NCI-H748 treated with DMSO at 0.1 percent for 48 hours (cell line): ENCODE data around the gene CYP26B1.

Experiments used
- DNase-seq: peaks from one replicate; lab custom pipeline; 2025; lab: John Stamatoyannopoulos, UW

The CYP26B1 gene

DNA sequence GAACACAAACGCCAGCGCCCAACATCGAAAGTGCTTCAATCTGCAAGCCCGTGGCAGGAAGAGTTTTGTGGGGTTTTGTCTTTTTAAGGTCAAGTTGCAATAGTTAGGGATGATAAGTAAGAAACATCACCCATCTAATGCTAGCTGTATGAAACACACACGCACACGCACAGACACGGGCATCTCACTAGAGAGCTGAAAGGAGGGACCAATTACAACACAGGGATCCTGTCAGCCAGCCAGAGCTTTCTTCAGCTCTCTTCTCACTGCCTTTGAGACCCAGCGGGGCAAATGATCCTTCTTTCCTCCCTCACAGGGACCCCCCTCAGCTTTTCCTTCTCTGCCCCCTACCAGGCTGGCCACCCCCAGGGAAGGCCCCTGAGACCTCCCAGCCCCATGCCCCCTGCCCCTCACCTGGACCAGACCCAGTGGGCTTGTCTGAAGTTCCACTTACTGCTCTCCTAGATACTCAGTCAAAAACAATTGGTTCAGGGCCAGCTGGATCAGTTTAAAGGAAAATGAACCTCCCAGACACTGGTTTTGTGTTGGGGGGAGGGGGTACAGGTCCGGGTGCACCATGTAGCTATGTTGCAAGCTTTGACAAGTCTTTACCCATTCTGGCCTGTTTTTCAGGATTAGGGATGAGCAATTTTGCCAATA lies 17.9 kb downstream of the CYP26B1 start:
- no peak for DNase-seq

DNA sequence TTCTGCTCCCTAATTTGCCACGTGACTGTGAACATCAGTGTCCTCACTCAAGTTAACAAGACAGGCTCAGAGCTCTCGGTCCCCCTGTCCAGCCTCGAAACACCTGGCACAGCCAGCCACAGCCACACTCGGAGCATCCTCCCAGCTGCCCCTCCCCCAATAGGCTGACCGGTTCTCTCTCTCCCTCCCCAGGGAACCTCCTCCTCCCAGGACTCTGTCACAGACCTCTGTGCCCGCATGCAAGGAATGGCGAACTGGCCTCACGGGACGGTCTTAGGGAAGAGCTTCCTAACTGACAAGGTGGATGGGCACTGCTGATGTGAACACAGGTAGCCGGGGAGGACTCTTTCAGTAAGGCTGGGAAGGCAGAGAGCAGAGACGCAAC lies 18.8 kb downstream of the CYP26B1 start:
- no peak for DNase-seq

DNA sequence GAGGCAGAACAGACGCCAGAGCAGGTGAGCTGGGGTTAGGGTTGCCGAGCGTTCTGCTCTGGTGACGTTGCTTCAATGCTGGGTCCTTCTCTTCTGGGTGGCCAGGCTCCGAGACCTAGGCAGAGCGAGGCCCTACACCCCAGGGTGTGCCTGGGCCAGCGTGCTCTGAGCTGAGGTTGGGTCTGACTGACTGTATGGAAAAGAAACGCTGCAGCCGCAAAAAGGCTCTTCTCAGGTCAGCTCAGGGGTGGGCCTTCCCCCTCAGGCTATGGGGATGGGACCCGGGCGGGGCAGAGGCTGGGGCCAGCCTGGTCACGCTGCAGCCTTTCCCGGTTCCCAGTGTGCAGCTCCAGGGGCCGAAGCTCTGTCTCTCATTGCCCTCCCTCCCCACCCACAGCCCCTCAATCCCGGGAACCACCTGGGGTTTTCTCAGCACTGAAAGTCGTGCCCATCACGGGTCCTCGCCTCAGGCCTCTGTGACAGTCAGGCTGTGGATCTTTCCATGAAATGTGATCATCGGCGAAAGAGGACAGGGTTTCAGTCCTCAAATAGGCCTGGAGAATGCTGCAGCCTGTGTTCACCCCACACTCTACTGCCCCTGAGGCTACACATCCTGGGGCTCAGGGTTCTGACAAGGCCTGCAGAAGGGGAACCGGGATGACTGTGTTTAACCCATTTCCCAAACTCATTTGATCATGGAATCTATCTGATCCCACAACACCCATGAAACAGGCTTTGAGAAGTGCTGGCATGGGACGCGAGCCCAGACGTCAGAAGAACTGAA lies 19.4 kb downstream of the CYP26B1 start:
- DNase-seq: no peak

DNA sequence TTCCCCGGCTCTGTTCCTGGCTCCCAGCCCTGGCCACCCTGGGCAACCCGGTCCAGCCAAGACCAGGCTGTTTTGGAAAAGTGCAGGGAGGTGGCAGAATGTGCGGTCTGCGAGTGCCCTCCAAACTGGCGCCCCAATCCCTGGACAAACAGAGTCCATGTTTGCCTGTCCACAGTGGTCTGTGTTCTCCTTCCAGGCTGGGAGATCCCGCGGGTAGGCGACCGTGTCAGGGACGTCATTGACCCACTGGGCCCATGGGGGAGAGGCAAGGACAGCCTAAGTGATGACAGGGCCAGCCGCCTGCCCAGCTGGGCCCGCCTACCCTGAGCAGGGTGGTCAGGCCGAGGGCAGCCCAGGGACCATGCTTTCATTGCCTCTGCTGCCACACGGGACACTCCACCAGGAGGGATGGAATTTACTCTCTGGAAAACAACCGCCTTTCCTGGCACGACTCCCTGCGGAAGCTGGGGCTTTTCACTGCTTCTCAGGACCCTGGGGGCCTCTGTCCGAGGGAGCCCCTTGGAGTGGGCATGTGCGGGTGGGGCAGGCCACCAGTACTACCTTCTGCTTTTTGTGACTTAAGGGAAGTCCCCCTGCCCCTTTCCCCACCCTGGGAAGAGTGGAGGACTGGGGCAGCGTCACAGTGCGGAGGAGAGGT lies 20.1 kb downstream of the CYP26B1 start:
- no peak for DNase-seq

DNA sequence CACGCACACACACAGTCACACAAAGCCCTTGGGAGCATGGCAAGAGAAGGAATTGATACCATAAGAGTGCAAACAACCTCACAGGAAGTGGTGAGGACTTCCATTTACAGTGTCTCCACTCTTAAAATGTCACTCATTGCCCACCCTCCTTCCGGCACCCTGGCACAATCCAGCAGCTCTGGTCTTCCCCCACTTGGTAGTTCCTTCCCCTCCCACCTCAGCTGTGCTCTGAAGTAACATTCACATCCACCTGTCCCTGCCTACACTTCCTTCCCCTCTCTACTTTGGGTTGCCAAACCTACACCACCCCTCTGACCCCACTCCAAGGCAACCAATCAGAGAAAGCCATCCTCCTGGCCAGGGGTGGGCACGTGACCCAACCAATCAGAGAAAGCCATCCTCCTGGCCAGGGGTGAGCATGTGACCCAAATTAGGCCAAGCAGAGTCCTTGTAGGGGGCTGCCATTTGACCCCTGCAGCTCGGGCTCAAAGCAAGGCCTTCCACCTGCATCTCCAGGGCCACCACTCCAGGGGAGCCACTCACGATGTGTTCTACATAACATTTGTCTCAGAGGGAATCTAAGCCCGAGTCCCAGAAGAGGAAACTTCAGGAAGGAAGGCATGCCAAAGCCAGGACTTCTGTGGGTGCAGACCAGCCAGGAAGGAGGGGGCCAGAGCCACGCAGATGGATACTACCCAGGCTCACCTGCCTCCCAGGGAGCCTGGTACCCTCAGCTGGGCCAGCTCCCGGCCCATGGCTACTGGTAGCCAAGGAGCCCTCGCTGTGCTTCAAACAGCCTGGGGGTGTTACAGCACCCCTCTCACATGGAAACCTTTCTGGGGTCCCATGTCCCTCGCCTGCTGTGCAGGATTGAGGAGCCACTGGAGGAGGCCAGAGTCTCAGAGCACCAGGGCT lies 21.2 kb downstream of the CYP26B1 start:
- no peak for DNase-seq

DNA sequence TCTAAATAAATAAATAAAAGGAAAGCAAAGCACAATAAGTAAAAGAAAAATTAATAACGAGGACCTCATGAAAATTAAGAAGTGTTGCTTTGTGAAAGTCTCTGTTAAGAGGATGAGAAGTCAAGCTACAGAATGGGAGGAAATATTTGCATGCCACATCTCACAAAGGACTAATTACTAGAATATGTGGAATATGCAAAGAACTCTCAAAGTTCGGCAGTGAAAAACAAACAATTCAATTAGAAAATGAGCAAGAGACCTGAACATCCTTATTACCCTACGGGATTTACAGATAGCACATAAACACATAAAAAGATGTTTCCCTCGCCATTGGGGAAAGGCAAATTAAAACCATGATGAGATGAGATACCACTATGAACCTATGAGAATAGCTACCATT lies 23.3 kb downstream of the CYP26B1 start:
- no peak for DNase-seq

DNA sequence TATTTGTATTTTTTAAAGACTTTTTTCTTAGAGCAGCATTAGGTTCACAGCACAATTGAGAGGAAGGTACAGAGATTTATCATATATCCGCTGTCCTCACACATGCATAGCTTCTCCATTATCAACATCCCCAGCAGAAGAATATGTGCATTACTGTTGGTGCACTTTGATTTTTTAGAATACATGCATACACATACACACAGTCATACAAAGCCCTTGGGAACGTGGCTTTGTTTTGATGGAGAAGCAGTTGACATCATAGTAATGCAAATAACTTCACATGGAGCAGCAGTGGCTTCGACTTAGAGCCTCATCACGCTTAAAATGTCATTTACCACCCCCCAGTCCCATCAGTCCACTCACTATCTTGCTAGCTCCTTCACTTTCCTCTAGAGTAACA lies 26.5 kb downstream of the CYP26B1 start:
- DNase-seq: no peak

DNA sequence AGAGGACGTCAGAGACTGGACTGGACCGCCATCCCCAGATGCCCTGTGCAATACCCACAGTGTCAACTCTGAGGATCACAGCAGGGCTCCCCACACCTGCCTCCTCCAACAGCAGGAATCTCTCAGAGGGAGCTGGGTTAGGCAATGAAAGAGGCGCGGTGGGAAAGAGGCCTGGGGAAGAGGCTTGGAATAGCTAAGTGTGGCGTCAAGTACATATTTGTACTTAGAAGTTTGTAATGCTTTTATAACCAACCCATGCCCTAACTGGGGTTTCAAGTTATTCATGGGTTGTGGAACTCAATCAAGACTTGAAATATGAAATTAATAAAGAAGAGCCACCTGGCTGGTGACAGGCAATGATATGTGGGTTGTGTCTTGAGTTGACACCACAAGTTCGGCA lies 28.7 kb downstream of the CYP26B1 start:
- DNase-seq: no peak

DNA sequence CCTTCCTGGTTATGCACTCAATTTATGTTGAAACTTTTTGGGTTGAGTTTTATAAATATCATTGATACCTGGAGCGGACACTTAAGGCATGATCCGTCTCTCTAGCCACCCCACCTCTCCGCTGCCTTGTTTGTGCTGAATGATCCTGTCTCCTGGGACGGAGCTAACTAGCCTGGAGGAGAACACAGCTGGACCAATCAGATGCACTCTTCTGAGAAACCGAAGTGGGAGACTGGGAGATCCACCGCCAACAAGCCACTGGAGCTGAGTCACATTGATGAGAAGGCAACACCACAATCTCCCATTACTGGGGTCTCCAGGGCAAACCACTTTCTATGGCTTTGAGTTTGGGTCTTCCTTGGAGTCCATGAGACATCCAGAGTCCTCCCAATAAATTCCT lies 29.3 kb downstream of the CYP26B1 start:
- DNase-seq: no peak

DNA sequence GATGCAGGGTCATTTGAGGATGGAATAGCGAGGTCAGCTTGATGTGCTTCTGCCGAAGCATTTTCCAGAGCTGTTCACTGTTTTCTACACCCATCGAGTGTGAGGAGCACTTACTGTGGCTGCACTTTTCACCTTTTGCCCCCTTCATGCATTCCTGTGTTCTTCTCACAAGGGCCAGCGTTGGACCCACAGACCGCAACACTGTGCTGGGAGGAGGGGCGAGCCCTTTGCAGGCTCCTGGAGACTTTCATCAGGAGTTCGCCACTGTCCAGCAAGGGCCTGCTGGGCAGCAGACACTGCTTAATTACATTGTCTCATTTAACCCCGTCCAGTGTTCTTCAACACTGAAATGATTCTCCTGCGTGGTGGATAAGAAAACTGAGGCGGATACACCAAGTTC lies 29.9 kb downstream of the CYP26B1 start:
- DNase-seq: no peak

DNA sequence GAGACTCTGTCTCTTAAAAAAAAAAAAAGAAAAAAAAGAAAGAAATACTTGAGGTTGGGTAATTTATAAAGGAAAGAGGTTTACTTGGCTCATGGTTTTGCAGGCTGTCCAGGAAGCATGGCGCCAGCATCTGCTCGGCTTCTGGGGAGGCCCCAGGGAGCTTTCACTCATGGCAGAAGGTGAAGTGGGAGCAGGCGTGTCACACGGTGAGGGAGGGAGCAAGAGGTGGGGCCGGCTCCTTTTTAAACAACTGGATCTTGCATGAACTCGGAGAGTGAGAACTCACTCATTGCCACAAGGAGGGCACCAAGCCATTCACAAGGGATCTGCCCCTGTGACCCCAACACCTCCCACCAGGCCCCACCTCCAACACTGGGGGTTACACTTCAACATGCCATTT lies 30.6 kb downstream of the CYP26B1 start:
- DNase-seq: no peak

DNA sequence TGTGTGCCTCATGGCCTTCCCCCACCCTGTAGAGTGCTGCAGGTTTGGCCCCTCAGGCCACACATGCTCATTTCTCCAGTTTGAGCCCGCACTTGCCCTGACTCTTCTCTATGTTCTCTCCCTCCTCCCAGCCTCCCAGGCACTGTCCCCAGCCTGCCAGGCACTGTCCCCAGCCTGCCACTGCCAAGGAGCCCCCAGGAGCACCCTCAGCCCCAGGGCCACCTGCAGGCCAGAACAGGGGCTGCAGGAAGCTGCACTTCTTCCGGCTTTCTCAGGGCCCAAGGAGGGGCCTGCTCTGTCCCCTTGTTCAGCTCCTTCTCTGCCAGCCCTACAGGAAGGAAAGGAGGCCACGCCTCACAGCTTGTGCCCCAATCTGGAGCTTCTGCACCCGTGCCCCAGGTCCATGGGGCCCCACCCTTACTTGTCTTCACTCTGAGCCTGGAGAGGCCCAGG lies 31.6 kb downstream of the CYP26B1 start:
- DNase-seq: no peak

DNA sequence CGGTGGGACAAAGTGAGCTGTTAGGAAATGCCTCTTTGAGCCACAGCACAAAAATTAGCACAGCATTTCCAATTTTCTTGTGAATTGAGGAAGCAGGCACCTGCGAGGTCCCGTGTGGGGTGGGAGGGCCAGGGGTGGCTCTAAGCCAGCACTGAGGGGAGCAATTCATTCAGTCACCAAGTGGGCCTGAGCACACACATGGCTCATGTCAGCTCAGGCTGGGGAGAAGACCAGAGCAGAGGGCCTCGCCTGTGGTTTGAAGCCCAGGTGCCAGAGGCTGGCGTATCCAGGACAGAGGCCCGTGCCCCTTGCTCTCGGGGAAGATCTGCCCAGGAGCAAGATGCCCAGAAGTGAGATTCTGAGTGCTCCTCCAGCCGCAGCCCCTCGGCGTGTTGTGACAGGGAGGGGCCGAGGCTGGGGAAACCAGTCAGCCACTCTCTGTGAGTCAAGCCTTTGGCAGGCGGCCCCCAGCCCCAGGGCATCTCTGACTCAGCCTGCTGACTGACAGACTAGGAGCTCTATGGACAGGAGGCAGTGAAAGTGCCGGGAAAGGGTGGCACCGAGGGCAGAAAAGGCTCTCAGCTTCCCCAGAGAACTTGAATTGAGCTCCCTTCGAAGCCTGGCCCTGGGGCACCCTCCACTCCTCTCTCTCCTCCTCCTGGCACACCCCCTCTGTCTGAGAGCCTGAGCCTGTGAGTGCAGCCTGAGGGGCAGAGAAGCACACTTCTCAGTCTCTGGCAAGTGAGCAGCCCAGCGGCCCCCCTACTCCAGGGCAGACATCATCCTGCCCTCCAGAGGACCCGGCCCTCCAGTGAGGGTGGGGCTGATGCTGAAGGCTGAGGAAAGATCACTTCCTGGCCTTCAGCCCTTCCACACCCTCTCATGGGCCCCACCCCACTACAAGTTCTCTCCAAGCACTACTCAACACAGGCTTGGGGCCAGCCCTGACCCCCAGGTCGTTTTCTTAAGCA lies 32.3 kb downstream of the CYP26B1 start:
- DNase-seq: no peak

DNA sequence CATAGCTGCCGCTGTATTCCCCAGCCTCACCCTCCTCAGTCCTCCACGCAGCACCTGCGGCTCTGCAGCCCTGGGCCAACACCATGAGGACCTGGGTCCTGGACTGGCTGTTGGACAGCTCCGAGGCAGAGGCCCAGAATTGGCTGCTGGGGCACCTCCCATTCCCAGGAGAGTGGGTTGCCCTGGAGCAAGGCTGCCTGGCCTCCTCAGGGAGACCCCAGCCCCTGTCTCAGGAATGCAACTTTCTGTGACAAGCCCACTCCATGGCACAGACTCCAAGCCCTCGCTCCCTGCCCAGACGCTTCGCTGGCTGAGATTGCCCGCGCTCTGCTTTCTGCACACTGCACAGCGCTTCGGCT lies 33.0 kb downstream of the CYP26B1 start:
- DNase-seq: no peak

DNA sequence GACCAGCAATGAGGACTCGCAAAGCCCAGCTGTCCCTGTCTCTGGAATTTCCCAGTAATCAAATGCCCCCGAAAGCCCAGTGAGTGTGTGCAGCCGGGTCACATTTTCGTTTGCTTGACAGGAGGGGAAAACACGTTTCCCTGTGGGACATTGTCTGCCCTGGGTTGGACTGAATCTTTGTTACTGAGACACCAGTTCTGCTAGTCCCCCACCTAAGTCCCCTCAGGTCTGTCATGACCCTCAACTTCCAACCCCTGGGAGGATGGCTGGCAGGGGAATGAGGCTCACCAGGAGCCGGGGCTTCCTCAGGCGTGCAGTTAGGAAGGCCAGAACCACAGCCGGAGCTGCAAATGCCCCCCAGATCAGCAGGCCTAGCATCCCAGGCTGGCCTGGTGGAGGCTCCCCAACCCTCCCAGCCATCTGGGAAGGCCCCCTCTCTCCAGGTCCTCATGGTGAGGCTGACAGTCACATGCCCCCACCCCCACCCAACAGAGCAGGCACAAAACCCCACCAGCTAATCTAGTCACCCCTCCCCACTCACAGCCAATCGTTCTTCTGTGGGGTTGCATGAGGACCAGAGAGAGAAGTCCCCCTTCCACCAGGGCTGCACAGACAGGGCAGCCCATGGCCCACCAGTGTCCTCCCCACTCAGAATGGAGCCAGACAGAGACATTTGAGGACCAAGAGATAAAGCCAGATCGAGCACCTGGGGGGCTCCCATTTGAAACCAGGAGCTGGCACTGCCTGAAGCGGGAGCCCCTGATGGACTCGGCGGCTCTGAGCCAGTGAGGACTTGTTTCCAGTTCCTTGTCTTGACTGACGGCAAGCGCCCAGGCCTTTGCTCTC lies 33.6 kb downstream of the CYP26B1 start:
- no peak for DNase-seq

DNA sequence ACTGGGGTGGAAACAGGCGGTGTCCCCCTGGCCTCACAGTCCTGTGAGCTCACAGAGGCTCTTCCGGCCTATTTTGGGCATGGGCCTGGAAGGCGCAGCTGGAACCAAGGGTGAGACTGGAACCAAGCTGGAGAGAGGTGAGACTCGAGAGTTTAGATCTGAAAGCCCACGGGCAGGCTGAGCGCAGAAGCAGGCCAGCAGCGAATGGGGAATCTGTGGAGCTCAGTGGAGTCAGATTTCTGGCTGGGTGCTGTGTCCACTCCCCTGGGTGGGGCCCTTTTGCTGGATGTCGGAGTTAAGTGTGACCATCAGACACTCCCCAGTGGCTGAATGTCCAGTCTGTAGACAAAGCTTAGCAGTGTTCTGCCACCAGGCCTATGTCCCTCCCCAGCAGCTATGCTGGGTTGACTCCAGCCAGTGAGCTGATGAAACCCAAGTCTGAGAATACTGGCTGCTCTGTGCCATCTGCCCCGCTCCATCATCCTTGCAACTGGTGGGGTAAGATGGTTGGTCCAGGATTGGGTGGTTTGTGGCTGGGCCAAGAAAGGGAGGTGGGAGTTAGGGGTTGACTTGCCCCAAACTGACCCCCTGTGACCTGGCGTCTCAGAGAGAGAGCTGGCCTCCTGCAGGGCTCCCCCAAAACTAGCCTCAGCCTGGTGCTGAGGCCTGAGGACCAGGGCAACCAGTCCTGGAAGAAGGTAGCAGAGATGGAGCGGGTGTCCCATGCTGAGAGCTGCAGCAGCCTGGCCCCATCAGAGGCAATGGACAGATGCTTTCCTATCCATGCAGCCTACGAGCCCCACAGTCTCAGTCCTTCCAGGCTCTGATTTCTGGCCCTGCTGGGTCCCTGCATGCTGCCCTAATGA lies 34.4 kb downstream of the CYP26B1 start:
- no peak for DNase-seq

DNA sequence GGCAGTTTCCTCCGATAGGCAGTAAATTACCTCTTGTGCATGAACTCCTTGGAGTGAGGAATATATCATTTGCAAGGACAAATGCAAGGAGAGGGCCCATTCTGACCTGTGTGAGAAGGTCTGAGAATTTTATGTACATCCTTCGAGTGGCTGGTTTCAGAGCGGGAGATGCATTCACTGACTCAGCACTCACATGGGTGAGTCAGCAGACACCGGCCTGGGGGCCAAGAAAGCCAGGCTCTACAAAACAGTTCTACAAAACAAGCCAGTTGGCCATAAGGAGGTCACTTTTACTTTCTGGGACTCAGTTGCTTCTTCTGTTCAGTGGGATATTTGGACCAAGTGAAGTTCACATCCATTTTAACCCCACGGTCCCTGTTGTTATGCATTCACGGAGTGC lies 35.3 kb downstream of the CYP26B1 start:
- DNase-seq: no peak

DNA sequence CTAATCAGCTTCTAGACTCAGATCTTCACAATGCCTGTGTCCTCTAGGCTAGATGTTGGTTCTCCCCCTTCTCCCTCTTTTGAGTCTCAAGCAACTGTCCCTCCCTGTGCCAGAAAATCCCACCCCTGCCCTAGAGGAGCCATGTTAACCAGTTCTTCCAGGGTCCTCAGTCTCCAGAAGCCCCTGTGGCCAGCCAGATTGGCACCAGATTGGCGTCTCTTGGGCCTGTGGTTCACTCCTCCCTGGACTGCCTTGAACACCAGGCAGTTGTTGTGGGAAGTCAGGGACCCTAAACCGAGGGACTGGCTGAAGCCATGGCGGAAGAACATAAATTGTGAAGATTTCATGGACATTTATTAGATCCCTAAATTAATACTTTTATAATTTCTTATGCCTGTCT lies 36.6 kb downstream of the CYP26B1 start:
- DNase-seq: no peak

DNA sequence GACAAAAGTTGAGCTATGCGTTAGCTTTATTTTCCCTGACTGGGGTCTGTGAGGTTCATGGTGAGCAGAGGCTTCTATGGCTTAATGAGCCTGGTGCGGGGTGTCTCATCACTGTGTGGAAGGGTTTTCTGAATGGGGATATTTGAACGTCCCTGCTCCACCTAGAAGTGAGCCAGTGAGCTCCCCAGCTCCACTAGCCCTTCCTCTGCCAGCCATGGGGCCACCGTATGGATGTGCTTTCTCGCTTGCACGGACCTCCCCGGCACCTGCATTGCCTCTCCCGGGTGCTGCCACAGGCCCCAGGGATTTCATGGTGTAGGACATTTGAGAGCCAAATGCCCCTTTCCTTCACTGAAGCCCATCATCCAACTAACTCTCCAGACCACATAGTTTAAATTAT lies 37.8 kb downstream of the CYP26B1 start:
- DNase-seq: no peak
